ES-I3 (cell line): ENCODE data around the gene GIPR.
"Not testable (repeated sequence)": the region's sequence is repeated elsewhere in the genome, so short reads cannot be mapped to it uniquely, and the experiment has no call there.

Experiments used
- H3K36me3 ChIP-seq: 2 replicates; pipeline ENCODE4 v1.6.1; 2013; ENCODE audit warnings: mild to moderate bottlenecking, low read length, control low read depth, moderate library complexity; ENCODE audit not compliant: insufficient read depth
- H3K4me1 ChIP-seq: 2 replicates; pipeline ENCODE4 v1.6.1; 2013; ENCODE audit warnings: mild to moderate bottlenecking, control low read depth, low read length; ENCODE audit not compliant: insufficient read depth
- H3K9ac ChIP-seq: 2 replicates; pipeline ENCODE4 v1.6.1; 2013; ENCODE audit warnings: low read depth, mild to moderate bottlenecking, low read length, moderate library complexity
- H3K9me3 ChIP-seq: 2 replicates; pipeline ENCODE4 v1.6.1; 2013; ENCODE audit warnings: mild to moderate bottlenecking, low read length, moderate library complexity; ENCODE audit not compliant: control insufficient read depth, insufficient read depth

The GIPR gene, protein sequence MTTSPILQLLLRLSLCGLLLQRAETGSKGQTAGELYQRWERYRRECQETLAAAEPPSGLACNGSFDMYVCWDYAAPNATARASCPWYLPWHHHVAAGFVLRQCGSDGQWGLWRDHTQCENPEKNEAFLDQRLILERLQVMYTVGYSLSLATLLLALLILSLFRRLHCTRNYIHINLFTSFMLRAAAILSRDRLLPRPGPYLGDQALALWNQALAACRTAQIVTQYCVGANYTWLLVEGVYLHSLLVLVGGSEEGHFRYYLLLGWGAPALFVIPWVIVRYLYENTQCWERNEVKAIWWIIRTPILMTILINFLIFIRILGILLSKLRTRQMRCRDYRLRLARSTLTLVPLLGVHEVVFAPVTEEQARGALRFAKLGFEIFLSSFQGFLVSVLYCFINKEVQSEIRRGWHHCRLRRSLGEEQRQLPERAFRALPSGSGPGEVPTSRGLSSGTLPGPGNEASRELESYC

GRCh38 chr19:45667620-45668341, at the start of gene GIPR:
GIPR (plus strand) TSS chr19:45668221; CDS start chr19:45669521, 1,300 bp downstream.
- peak within 1 kb of the TSS; percentile 71; the same call in 1 of the 2 replicates for H3K9ac ChIP-seq
- H3K36me3 ChIP-seq: no peaks in the 10 kb centered on the region
- no peaks in the 10 kb centered on the region for H3K9me3 ChIP-seq
- peaks cover 7% of the 10 kb centered on the region for H3K4me1 ChIP-seq

DNA sequence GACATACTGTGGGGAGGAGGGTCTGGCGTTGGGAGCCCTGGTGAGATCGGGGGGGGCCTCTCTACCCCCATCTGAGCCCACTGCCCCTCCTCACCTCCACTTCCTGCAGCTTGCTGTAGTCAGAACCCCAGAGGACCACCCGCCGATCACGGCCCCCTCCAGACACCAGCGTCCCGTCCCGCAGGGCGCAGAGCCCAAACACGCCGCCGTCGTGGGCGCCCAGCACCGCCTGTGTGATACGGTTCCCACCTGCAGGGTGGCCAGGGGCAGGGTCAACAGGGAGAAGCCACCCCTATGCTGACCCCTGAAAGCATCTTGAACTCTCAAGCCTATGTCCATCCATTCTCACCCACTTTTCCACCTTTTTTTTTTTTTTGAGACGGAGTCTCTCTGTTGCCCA, 46.6 kb upstream of the GIPR start:
- H3K36me3 ChIP-seq: peaks cover 3% of the 10 kb centered on the region
- no peak overlapping the region for H3K9ac ChIP-seq
- no peaks in the 10 kb centered on the region for H3K9me3 ChIP-seq
- H3K4me1 ChIP-seq: no peaks in the 10 kb centered on the region

- Histone ChIP-seq H3K36me3 (peaks cover 3% of the 10 kb centered on the region), H3K9ac (no peak overlapping the region)
These were observed 46.0 kb upstream of the GIPR start for GRCh38 chr19:45621976-45622503.

GRCh38 chr19:45623984-45624383, 44.0 kb upstream of the GIPR start:
- H3K4me1 ChIP-seq: no peaks in the 10 kb centered on the region
- peaks cover 3% of the 10 kb centered on the region for H3K36me3 ChIP-seq
- no peak overlapping the region for H3K9ac ChIP-seq
- H3K9me3 ChIP-seq: no peaks in the 10 kb centered on the region

More at GRCh38 chr19:45621976-45622503, 46.0 kb upstream of the GIPR start:
- H3K4me1 ChIP-seq: no peaks in the 10 kb centered on the region
- H3K9me3 ChIP-seq: no peaks in the 10 kb centered on the region

GRCh38 chr19:45628219-45628618, 39.8 kb upstream of the GIPR start:
- H3K9ac ChIP-seq, H3K36me3 ChIP-seq: not testable (repeated sequence)

DNA sequence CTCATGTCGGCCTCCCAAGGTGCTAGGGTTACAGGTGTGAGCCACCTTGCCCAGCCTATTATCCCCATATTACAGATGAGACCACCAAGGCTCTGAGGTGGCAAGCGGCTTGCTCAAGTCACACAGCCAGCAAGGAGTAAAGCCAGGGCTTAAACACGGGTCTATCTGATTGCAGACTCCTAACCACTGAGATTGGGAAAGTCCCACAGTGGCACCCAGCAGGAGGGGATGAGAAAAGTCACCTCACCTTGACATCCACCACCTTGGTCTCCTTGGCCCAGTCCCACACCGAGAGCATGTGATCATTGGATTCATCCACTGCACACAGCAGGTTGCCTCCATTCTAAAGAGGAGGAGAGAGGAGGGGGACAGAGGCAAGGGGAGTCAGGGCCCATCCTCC, 38.3 kb upstream of the GIPR start:
- Histone ChIP-seq H3K9me3 (no peaks in the 10 kb centered on the region), H3K36me3 (no peaks in the 10 kb centered on the region; the same call in 1 of the 2 replicates), H3K4me1 (peaks cover 29% of the 10 kb centered on the region), H3K9ac (no peak overlapping the region)

More at GRCh38 chr19:45628219-45628618, 39.8 kb upstream of the GIPR start:
- peaks cover 23% of the 10 kb centered on the region for H3K4me1 ChIP-seq
- H3K9me3 ChIP-seq: not testable (repeated sequence)

DNA sequence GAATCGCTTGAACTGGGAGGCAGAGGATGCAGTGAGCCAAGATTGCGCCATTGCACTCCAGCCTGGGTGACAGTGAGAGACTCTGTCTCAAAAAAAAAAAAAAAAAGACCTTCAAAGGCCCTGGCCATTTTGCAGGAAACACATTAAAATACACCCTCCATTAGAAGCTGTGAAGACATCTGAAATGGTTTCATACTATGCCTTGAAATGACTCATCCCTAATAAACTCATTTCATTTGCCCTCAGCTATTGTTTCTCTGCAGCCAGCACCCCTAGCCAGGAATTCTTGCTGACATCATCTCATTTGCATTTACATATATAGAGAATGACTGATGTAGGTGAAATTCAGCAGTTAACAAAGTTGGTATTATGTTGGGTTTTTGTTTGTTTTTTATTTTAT, 37.6 kb upstream of the GIPR start:
- Histone ChIP-seq H3K4me1 (peaks cover 29% of the 10 kb centered on the region), H3K36me3 (no peaks in the 10 kb centered on the region; the same call in 1 of the 2 replicates), H3K9ac (no peak overlapping the region)

GRCh38 chr19:45632468-45633196, 35.4 kb upstream of the GIPR start:
- peaks cover 29% of the 10 kb centered on the region for H3K4me1 ChIP-seq
- no peaks in the 10 kb centered on the region; the same call in 1 of the 2 replicates for H3K36me3 ChIP-seq
- no peaks in the 10 kb centered on the region for H3K9me3 ChIP-seq
- peak overlapping the region; percentile 26 for H3K9ac ChIP-seq

More for the DNA sequence above, 37.6 kb upstream of the GIPR start:
- H3K9me3 ChIP-seq: no peaks in the 10 kb centered on the region

DNA sequence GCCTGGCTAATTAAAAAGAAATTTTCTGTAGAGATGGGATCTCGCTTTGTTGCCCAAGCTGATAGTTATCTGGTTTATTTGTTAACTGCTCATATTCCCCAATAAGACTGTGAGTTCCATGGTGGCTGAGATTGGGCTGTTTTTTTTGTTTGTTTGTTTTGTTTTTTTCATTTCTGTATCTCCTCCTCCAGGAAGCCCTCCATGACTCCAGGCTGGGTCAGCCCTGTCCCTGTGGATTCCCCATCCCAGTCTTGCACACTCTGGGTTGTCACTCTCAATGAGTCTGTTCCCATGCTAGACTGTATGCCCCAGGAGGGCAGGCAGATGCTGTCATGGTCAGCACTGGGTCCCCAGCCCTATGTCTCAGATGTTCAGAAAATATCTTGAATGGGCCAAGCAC, 31.7 kb upstream of the GIPR start:
- no peaks in the 10 kb centered on the region for H3K36me3 ChIP-seq
- H3K9ac ChIP-seq: no peak overlapping the region
- no peaks in the 10 kb centered on the region for H3K9me3 ChIP-seq
- peaks cover 24% of the 10 kb centered on the region; the same call in 1 of the 2 replicates for H3K4me1 ChIP-seq

DNA sequence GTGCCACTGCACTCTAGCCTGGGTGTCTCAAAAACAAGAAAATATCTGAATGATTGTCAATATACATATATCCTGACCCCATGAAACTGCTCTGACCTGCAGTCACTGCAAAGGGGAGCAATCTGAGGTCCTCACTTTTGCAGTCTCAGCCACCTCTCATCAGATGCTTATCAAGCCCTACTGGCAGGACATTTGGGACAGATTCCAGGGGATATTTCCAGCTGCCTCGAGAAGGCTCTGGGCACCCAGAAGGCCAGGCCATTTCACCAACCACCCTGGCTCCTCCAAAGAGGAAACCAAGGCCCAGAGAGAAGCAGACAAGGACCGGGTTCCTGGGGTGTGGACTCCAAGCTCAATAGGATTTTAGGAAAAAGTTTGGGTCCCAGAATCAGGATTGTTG, 31.1 kb upstream of the GIPR start:
- no peak overlapping the region for H3K9ac ChIP-seq
- H3K36me3 ChIP-seq: no peaks in the 10 kb centered on the region
- no peaks in the 10 kb centered on the region for H3K9me3 ChIP-seq
- peaks cover 23% of the 10 kb centered on the region; the same call in 1 of the 2 replicates for H3K4me1 ChIP-seq

GRCh38 chr19:45637890-45638667, 29.9 kb upstream of the GIPR start:
- Histone ChIP-seq H3K9me3 (no peaks in the 10 kb centered on the region), H3K4me1 (peaks cover 14% of the 10 kb centered on the region; the same call in 1 of the 2 replicates), H3K36me3 (no peaks in the 10 kb centered on the region), H3K9ac (peak overlapping the region; percentile 71)

DNA sequence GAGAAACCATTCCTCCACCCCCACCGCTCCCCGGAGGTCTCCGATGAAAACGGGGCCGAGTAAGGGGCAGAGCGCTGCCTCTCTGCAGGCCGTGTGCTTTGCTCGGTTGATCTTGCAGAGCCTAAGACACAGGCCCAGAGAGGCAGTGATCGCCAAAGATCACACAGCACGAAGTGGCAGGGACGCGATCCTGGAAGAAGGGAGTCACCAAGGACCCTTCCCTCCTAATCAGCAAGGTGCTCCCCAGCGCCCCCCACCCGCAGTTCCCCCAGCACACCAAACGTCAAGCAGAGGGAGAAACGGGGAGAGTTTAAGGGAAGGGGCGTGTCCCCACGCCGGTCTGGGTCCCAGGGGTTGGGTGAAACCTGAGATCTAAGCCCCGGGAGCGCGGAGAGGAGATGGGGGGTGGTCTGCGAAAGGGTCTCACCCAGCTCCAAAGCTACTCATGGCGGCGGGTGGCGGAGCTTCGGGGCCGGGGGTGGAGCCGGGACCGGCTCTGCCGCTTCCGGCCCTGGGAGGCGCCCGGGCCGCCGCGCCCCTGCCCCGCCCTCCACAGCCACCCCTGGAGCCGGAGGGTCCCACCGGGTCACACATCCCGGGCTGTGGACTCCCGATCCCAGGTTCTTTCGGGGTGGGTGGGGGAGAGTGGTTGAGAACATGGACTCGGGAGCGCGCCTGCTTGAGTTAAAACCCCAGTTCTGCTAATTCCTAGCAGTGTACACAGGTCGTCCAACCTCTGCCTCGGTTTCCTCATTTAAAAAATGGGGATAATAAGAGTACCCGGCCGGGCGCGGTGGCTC, 28.9 kb upstream of the GIPR start, which contains the start of gene EML2:
Gene EML2 (minus strand): TSS at position 468 of the 800 bp plus-strand sequence. CDS start 21 bp downstream, at position 447.
- peak within 1 kb of the TSS; percentile 71 for H3K9ac ChIP-seq
- H3K36me3 ChIP-seq: no peaks in the 10 kb centered on the region
- H3K4me1 ChIP-seq: peaks cover 11% of the 10 kb centered on the region
- H3K9me3 ChIP-seq: no peaks in the 10 kb centered on the region

- no peaks in the 10 kb centered on the region for H3K36me3 ChIP-seq
- no peaks in the 10 kb centered on the region for H3K9me3 ChIP-seq
- peak overlapping the region; percentile 64 for H3K9ac ChIP-seq
- H3K4me1 ChIP-seq: peaks cover 17% of the 10 kb centered on the region
These were observed 27.2 kb upstream of the GIPR start for GRCh38 chr19:45640849-45641273.
